OCI-LY1 (cell line): ENCODE data around the gene MAFG.

Experiments
- H2AFZ ChIP-seq: fragments of 200-600 bp; sonication (generic), shearing (Covaris generic); 2 replicates; pipeline ENCODE4 v1.6.0; 2014; ENCODE audit warnings: antibody characterized with exemption, mild to moderate bottlenecking, low read length
- H3F3A ChIP-seq: fragments of 200-600 bp; sonication (generic), shearing (Covaris generic); 2 replicates; pipeline ENCODE4 v1.6.0; 2014; ENCODE audit warnings: mild to moderate bottlenecking, antibody characterized with exemption, low read length, moderate library complexity; ENCODE audit not compliant: insufficient read depth
- H3K27ac ChIP-seq: fragments of 200-600 bp; sonication (generic); 2 replicates; pipeline ENCODE4 v1.5.1; 2014; ENCODE audit warnings: low read length, mixed run types, mild to moderate bottlenecking, low read depth; ENCODE audit not compliant: poor library complexity, severe bottlenecking
- H3K27me3 ChIP-seq: fragments of 200-600 bp; sonication (generic); 2 replicates; pipeline ENCODE4 v1.6.0; 2014; ENCODE audit warnings: antibody characterized with exemption, mild to moderate bottlenecking, low read length, moderate library complexity; ENCODE audit not compliant: insufficient read depth
- H3K36me3 ChIP-seq: fragments of 200-600 bp; sonication (generic); 2 replicates; pipeline ENCODE4 v1.6.1; 2014; ENCODE audit warnings: mild to moderate bottlenecking, antibody characterized with exemption, low read length, moderate library complexity, mixed read lengths; ENCODE audit not compliant: insufficient read depth
- H3K4me1 ChIP-seq: fragments of 200-600 bp; sonication (generic); 2 replicates; pipeline ENCODE4 v1.5.1; 2014; ENCODE audit warnings: mild to moderate bottlenecking, low read length, moderate library complexity; ENCODE audit not compliant: insufficient read depth, severe bottlenecking
- H3K4me2 ChIP-seq: fragments of 200-600 bp; sonication (generic), shearing (Covaris generic); 2 replicates; pipeline ENCODE4 v1.6.1; 2014; ENCODE audit warnings: low read length
- H3K4me3 ChIP-seq: fragments of 200-600 bp; sonication (generic); 2 replicates; pipeline ENCODE4 v1.5.1; 2014; ENCODE audit warnings: low read length, low read depth, mild to moderate bottlenecking, mixed read lengths; ENCODE audit not compliant: poor library complexity, severe bottlenecking
- H3K79me2 ChIP-seq: fragments of 200-600 bp; shearing (Covaris generic); 2 replicates; pipeline ENCODE4 v1.6.1; 2016; ENCODE audit warnings: mixed run types, low read length, mixed read lengths; ENCODE audit not compliant: insufficient read depth
- H3K9ac ChIP-seq: fragments of 200-600 bp; sonication (generic), shearing (Covaris generic); 2 replicates; pipeline ENCODE4 v1.6.1; 2014; ENCODE audit warnings: mild to moderate bottlenecking, low read length, mixed read lengths
- H3K9me2 ChIP-seq: fragments of 200-600 bp; sonication (generic), shearing (Covaris generic); 2 replicates; pipeline ENCODE4 v1.6.1; 2014; ENCODE audit warnings: low read depth, mild to moderate bottlenecking, low read length, mixed read lengths
- H3K9me3 ChIP-seq: fragments of 200-600 bp; shearing (Covaris generic); 2 replicates; pipeline ENCODE4 v1.6.1; 2014; ENCODE audit warnings: low read length, mixed read lengths
- H4K20me1 ChIP-seq: fragments of 200-600 bp; sonication (generic), shearing (Covaris generic); 2 replicates; pipeline ENCODE4 v1.6.0; 2016; ENCODE audit warnings: mild to moderate bottlenecking, low read length; ENCODE audit not compliant: insufficient read depth
- CTCF ChIP-seq: fragments of 200-600 bp; sonication (generic), shearing (Covaris generic); IDR thresholded peaks from 2 replicates; pipeline ENCODE4 v1.5.1; 2017; ENCODE audit warnings: mild to moderate bottlenecking, antibody characterized with exemption, low read length, moderate library complexity, mixed read lengths
- EZH2 ChIP-seq: fragments of 200-600 bp; sonication (generic), shearing (Covaris generic); IDR thresholded peaks from 2 replicates; pipeline ENCODE4 v1.8.0; 2017; ENCODE audit warnings: borderline replicate concordance, mixed run types, mild to moderate bottlenecking, antibody characterized with exemption, low read length, moderate library complexity, mixed read lengths

Gene MAFG

GRCh38 chr17:81934850-81935708 lies 7.5 kb upstream of the MAFG start:
- Histone ChIP-seq H2AFZ (no peak overlapping the region), H3K79me2 (no peaks in the 10 kb centered on the region), H3F3A (no peaks in the 10 kb centered on the region), H3K4me2 (no peak overlapping the region), H3K9me3 (no peaks in the 10 kb centered on the region), H3K9me2 (no peaks in the 10 kb centered on the region), H3K4me1 (peaks cover 12% of the 10 kb centered on the region), H3K9ac (no peak overlapping the region), H3K27ac (no peak overlapping the region), H3K27me3 (peaks cover 3% of the 10 kb centered on the region; the same call in 1 of the 2 replicates), H3K36me3 (no peaks in the 10 kb centered on the region), H4K20me1 (no peaks in the 10 kb centered on the region), H3K4me3 (no peak overlapping the region)
- TF ChIP-seq EZH2 (no peak), CTCF (no peak)

- Histone ChIP-seq H3K9ac (no peak overlapping the region), H3K4me2 (no peak overlapping the region), H3K36me3 (no peaks in the 10 kb centered on the region), H3K79me2 (no peaks in the 10 kb centered on the region), H3F3A (no peaks in the 10 kb centered on the region), H3K4me3 (no peak overlapping the region), H4K20me1 (no peaks in the 10 kb centered on the region), H3K27ac (no peak overlapping the region), H3K4me1 (peaks cover 12% of the 10 kb centered on the region), H3K27me3 (peaks cover 3% of the 10 kb centered on the region; the same call in 1 of the 2 replicates), H2AFZ (no peak overlapping the region), H3K9me2 (no peaks in the 10 kb centered on the region), H3K9me3 (no peaks in the 10 kb centered on the region)
- TF ChIP-seq CTCF, result no peak
- no peak for TF ChIP-seq EZH2
Measured at GRCh38 chr17:81934098-81934757, 6.7 kb upstream of the MAFG start.

- no peaks in the 10 kb centered on the region for H3K36me3 ChIP-seq
- no peaks in the 10 kb centered on the region for H3K9me2 ChIP-seq
- TF ChIP-seq CTCF, result no peak
- TF ChIP-seq EZH2, result no peak
- H3K4me1 ChIP-seq, result peaks cover 14% of the 10 kb centered on the region
- peaks cover 3% of the 10 kb centered on the region; the same call in 1 of the 2 replicates for H3K27me3 ChIP-seq
- H3K9me3 ChIP-seq, result no peaks in the 10 kb centered on the region
- no peak overlapping the region for H3K27ac ChIP-seq
- H3K9ac ChIP-seq, result no peak overlapping the region
- H4K20me1 ChIP-seq, result no peaks in the 10 kb centered on the region
- H3K4me2 ChIP-seq, result no peak overlapping the region
- H2AFZ ChIP-seq, result no peak overlapping the region
- H3K79me2 ChIP-seq, result no peaks in the 10 kb centered on the region
- H3K4me3 ChIP-seq, result no peak overlapping the region
- no peaks in the 10 kb centered on the region for H3F3A ChIP-seq
Measured at GRCh38 chr17:81933178-81933699, 5.7 kb upstream of the MAFG start.
